ENCODE measurements around the gene SLC16A7. TPM values are rescaled to one million over a fixed set of nuclear protein-coding genes. Genes with fewer than 3 reads are reported as not detected.

The SLC16A7 gene
- total and polyA plus RNA-seq, 8 donors, result 4.0 to 47.4 (median 32.0) TPM

DNA sequence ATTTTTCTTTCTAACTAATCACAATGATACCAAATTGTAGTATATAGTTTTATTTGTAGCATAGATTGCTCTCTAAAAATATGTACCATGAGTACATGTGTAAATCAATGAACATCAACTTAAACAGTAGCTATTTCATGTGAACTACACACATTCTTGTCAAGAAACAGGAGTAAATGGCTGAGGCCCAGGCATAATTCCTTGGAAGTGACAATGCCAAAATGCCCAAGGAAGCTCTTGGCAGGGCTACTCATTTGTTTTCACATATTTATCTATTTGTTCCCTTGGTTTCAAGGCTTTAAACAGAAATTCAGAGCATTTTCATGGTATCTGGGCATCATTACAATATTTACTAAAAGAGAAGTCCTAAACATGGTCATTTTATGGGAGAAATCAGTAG, 165.7 kb downstream of the SLC16A7 start:
- H3K4me3 ChIP-seq, result no peak overlapping the region
- H3K27ac ChIP-seq, result no peak overlapping the region
- TF ChIP-seq, protein P1, sequence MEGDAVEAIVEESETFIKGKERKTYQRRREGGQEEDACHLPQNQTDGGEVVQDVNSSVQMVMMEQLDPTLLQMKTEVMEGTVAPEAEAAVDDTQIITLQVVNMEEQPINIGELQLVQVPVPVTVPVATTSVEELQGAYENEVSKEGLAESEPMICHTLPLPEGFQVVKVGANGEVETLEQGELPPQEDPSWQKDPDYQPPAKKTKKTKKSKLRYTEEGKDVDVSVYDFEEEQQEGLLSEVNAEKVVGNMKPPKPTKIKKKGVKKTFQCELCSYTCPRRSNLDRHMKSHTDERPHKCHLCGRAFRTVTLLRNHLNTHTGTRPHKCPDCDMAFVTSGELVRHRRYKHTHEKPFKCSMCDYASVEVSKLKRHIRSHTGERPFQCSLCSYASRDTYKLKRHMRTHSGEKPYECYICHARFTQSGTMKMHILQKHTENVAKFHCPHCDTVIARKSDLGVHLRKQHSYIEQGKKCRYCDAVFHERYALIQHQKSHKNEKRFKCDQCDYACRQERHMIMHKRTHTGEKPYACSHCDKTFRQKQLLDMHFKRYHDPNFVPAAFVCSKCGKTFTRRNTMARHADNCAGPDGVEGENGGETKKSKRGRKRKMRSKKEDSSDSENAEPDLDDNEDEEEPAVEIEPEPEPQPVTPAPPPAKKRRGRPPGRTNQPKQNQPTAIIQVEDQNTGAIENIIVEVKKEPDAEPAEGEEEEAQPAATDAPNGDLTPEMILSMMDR (IDR thresholded peaks at IDR 0.05), result no peak
- H3K36me3 ChIP-seq, result no peaks in the 10 kb centered on the region
- DNase-seq (no peak), FAIRE-seq (no peak), ATAC-seq (no peak)
- H3K27me3 ChIP-seq, result no peaks in the 10 kb centered on the region
- no peaks in the 10 kb centered on the region for H3K4me1 ChIP-seq
- intact Hi-C loops (cut with DNase I), result loop anchor here in 1 of 3 donors (10.0 kb wide), 1 partner anchor 167 kb away; the partner anchor contains the start of gene SLC16A7
- H3K9me3 ChIP-seq, result no peaks in the 10 kb centered on the region

DNA sequence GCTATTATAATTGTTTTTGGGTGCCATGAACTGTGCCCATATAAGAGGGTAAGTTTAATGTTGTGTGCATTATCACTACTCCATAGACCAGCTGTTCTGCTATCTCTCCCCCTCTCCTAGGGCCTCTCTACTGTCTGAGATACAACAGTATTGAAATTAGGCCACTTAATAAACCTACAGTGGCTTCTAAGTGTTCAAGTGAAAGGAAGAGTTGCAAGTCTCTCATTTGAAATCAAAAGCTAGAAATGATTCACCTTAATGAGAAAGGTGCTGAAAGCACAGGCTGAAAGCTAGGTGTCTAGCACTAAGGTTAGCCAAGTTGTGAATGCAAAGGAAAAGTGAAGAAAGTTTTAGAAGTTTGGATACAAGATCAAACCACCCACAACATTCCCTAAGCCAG, 168.0 kb downstream of the SLC16A7 start:
- H3K4me1 ChIP-seq, result no peaks in the 10 kb centered on the region
- H3K36me3 ChIP-seq, result no peaks in the 10 kb centered on the region
- DNase-seq (no peak), FAIRE-seq (no peak), ATAC-seq (no peak)
- H3K27me3 ChIP-seq, result no peaks in the 10 kb centered on the region
- intact Hi-C loops (cut with DNase I), result loop anchor here in 1 of 3 donors (10.0 kb wide), 1 partner anchor 169 kb away; the partner anchor contains the start of gene SLC16A7
- H3K9me3 ChIP-seq, result no peaks in the 10 kb centered on the region
- H3K27ac ChIP-seq, result no peak overlapping the region
- TF ChIP-seq, protein P1 (IDR thresholded peaks at IDR 0.05), result no peak
- H3K4me3 ChIP-seq, result no peak overlapping the region

DNA sequence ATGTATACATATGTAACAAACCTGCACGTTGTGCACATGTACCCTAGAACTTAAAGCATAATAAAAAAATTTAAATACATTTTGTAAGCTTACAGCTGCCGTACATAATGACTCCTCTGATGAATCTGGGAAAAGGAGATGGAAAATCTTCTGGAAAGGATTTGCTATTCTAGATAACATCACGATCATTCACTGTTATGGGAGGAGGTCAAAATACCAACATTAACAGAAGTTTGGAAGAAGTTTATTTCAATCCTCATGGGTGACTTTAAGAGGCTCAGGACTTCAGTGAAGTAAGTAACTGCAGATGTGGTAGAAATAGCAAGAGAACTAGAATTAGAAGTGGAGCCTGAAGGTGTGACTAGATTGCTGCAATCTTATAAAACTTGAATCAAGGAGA, 172.2 kb downstream of the SLC16A7 start:
- TF ChIP-seq, protein P1 (IDR thresholded peaks at IDR 0.05), result no peak
- H3K36me3 ChIP-seq, result no peaks in the 10 kb centered on the region
- intact Hi-C loops (cut with DNase I), result loop anchor here in 1 of 3 donors (10.0 kb wide), 1 partner anchor 173 kb away; the partner anchor contains the start of gene SLC16A7
- no peaks in the 10 kb centered on the region for H3K9me3 ChIP-seq
- H3K27me3 ChIP-seq, result no peaks in the 10 kb centered on the region
- H3K4me1 ChIP-seq, result no peaks in the 10 kb centered on the region
- WGBS, 2 donors, result 91 to 94% methylated on average over 3 of the region's 3 CpGs
- DNase-seq, result no peak
- H3K27ac ChIP-seq, result no peak overlapping the region
- ATAC-seq, result no peak
- no peak overlapping the region for H3K4me3 ChIP-seq
- FAIRE-seq, result no peak

DNA sequence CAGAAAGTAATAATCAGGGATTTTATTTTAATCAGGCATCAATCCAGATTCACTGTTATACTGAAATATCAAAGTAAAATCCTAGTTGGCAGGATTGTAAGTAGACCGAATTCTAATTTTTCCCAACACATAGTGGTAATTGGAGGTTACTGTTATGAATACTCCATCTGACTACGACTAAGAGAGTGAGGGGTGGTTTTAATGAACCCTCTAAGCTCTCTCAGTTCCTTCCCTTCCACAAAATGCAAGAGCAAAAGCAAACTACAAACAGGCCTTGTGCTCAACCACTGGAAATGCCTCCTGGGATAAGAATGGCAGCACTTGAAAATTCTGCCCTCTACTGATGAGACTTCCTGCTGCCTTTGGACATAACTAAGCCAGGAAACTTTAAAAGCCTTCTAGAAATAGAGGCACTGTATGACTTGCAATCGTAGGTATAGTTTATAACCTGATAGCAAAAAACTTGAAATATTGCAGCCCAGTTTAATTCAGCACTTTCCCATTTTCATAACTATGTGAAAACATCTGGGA, 184.8 kb downstream of the SLC16A7 start:
- Histone ChIP-seq H3K27me3 (no peaks in the 10 kb centered on the region), H3K36me3 (peaks cover 0 to 3% (median 0%) of the 10 kb centered on the region in 3 donors), H3K4me3 (no peak overlapping the region), H3K4me1 (no peaks in the 10 kb centered on the region), H3K9me3 (no peaks in the 10 kb centered on the region), H3K27ac (no peak overlapping the region)
- no peak for FAIRE-seq
- WGBS, 2 donors, result 53 to 70% methylated on average over 3 of the region's 3 CpGs
- ATAC-seq, result peak; percentile 53 to 83 (median 72)
- intact Hi-C loops (cut with DNase I), result no loop called here
- TF ChIP-seq, protein P1 (IDR thresholded peaks at IDR 0.05), result peak in 2 of 4 donors; percentile 14 to 24
- peak in 1 of 6 donors; percentile 16 for DNase-seq

DNA sequence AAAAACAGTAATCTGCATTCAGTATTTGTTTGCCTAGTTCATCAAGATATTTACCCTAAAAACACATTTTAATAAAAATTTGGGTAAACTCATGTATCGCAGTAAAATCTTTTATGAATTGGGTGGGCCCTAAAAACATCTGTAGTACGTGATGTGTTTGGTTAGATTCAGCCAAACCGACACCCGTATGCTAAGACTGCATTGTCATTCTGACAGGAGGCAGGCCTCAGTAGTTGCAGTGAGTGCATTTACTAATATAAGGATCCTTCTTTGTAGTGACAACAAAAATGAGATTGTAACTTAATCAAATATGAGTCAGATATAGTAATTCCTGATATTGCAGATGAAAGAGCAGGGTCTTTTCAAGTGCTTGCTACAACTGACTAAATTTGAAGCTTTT, 191.8 kb downstream of the SLC16A7 start:
- FAIRE-seq, result no peak
- H3K27me3 ChIP-seq, result no peaks in the 10 kb centered on the region
- no peaks in the 10 kb centered on the region for H3K36me3 ChIP-seq
- H3K9me3 ChIP-seq, result no peaks in the 10 kb centered on the region
- DNase-seq, result no peak
- H3K27ac ChIP-seq, result no peak overlapping the region
- H3K4me1 ChIP-seq, result no peaks in the 10 kb centered on the region
- no peak for ATAC-seq
- TF ChIP-seq, protein P1 (IDR thresholded peaks at IDR 0.05), result no peak
- no peak overlapping the region for H3K4me3 ChIP-seq
- intact Hi-C loops (cut with DNase I), result no loop called here
- WGBS, 2 donors, result 88 to 93% methylated on average over 4 of the region's 4 CpGs

Measured in pancreas (tissue), 10 donors.